PFSK-1 (cell line): ENCODE measurements around the gene ANXA3.

ENCODE experiments used
- FOXP2 ChIP-seq: optimal IDR thresholded peaks from 2 replicates; pipeline ENCODE3; 2011; ENCODE audit warnings: borderline replicate concordance, control low read depth, inconsistent platforms; ENCODE audit not compliant: insufficient read depth; ENCODE audit errors: extremely low read length, extremely low read depth
- POLR2AphosphoS5 ChIP-seq: IDR thresholded peaks from 2 replicates; pipeline ENCODE4 v1.6.1; 2012; ENCODE audit warnings: low read depth, mild to moderate bottlenecking, control low read depth, low read length, moderate library complexity
- REST ChIP-seq, 2 experiments: IDR thresholded peaks; 2 replicates each; pipeline versions ENCODE4 v1.6.1 to v1.8.0; 2011 to 2012; ENCODE audit warnings: low read depth in 2 of 2, low read length in 2 of 2, control low read depth in 1 of 2, inconsistent platforms in 1 of 2, mild to moderate bottlenecking in 1 of 2, moderate library complexity in 1 of 2; ENCODE audit not compliant: insufficient read depth in 1 of 2
- SIN3A ChIP-seq: IDR thresholded peaks from 2 replicates; pipeline ENCODE4 v1.6.1; 2012; ENCODE audit warnings: mild to moderate bottlenecking, low read length, moderate library complexity, borderline replicate concordance; ENCODE audit not compliant: insufficient read depth
- TAF1 ChIP-seq: IDR thresholded peaks from 2 replicates; pipeline ENCODE4 v1.6.1; 2012; ENCODE audit warnings: low read length, control low read depth, borderline replicate concordance; ENCODE audit not compliant: insufficient read depth

ANXA3 gene

GRCh38 chr4:78618436-78618835, 66.9 kb downstream of the ANXA3 start:
- no peak for TF ChIP-seq SIN3A
- TF ChIP-seq TAF1 = no peak
- TF ChIP-seq REST (IDR thresholded peaks at IDR 0.05; ENCODE audit: insufficient read depth in 1 of 2, low read depth in 2 of 2, low read length in 2 of 2) = no peak
- no peak for TF ChIP-seq POLR2AphosphoS5
- TF ChIP-seq FOXP2 = no peak

GRCh38 chr4:78621395-78621794, 69.8 kb downstream of the ANXA3 start:
- TF ChIP-seq SIN3A = no peak
- TF ChIP-seq REST (IDR thresholded peaks at IDR 0.05; ENCODE audit: insufficient read depth in 1 of 2, low read depth in 2 of 2, low read length in 2 of 2) = no peak
- TF ChIP-seq POLR2AphosphoS5 = no peak
- TF ChIP-seq TAF1 = no peak
- TF ChIP-seq FOXP2 = no peak

GRCh38 chr4:78622253-78622979, 70.8 kb downstream of the ANXA3 start:
- TF ChIP-seq POLR2AphosphoS5 = no peak
- no peak for TF ChIP-seq SIN3A
- TF ChIP-seq REST (IDR thresholded peaks at IDR 0.05; ENCODE audit: insufficient read depth in 1 of 2, low read depth in 2 of 2, low read length in 2 of 2) = no peak
- no peak for TF ChIP-seq TAF1
- no peak for TF ChIP-seq FOXP2

GRCh38 chr4:78624048-78624447, 72.5 kb downstream of the ANXA3 start:
- TF ChIP-seq REST (IDR thresholded peaks at IDR 0.05; ENCODE audit: insufficient read depth in 1 of 2, low read depth in 2 of 2, low read length in 2 of 2) (no peak), TAF1 (no peak)

GRCh38 chr4:78625073-78625472, 73.5 kb downstream of the ANXA3 start:
- no peak for TF ChIP-seq FOXP2
- no peak for TF ChIP-seq SIN3A
- TF ChIP-seq POLR2AphosphoS5 = no peak
